Measurements from ENCODE around the gene KCNS1. TPM values are rescaled to one million over a fixed set of nuclear protein-coding genes. Genes with fewer than 3 reads are reported as not detected.

KCNS1 gene
- polyA plus RNA-seq, 2 of the 4 experiments (the other 2 are of a cell fraction) = not detected

DNA sequence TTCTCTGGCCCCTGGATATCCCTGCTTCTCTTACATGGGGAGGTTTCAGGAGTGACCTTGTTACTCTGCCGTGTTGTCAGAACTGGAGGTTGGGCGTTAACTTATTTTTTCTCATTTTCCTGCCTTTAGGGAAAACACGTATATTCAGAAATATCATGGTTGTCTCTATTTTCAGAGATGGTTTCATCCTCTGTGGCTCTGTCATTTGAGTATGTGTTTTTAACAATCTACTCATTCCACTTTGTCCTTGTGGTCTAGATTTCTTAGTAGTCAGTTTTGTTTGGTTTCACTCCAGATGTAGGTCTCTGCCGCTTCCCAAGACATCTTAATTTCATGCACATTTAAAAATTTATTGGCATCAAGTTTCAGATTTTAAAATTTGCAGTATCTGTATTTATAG, 45.9 kb downstream of the KCNS1 start (continued):
- TF ChIP-seq, protein P1, sequence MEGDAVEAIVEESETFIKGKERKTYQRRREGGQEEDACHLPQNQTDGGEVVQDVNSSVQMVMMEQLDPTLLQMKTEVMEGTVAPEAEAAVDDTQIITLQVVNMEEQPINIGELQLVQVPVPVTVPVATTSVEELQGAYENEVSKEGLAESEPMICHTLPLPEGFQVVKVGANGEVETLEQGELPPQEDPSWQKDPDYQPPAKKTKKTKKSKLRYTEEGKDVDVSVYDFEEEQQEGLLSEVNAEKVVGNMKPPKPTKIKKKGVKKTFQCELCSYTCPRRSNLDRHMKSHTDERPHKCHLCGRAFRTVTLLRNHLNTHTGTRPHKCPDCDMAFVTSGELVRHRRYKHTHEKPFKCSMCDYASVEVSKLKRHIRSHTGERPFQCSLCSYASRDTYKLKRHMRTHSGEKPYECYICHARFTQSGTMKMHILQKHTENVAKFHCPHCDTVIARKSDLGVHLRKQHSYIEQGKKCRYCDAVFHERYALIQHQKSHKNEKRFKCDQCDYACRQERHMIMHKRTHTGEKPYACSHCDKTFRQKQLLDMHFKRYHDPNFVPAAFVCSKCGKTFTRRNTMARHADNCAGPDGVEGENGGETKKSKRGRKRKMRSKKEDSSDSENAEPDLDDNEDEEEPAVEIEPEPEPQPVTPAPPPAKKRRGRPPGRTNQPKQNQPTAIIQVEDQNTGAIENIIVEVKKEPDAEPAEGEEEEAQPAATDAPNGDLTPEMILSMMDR (IDR thresholded peaks at IDR 0.05) = no peak

DNA sequence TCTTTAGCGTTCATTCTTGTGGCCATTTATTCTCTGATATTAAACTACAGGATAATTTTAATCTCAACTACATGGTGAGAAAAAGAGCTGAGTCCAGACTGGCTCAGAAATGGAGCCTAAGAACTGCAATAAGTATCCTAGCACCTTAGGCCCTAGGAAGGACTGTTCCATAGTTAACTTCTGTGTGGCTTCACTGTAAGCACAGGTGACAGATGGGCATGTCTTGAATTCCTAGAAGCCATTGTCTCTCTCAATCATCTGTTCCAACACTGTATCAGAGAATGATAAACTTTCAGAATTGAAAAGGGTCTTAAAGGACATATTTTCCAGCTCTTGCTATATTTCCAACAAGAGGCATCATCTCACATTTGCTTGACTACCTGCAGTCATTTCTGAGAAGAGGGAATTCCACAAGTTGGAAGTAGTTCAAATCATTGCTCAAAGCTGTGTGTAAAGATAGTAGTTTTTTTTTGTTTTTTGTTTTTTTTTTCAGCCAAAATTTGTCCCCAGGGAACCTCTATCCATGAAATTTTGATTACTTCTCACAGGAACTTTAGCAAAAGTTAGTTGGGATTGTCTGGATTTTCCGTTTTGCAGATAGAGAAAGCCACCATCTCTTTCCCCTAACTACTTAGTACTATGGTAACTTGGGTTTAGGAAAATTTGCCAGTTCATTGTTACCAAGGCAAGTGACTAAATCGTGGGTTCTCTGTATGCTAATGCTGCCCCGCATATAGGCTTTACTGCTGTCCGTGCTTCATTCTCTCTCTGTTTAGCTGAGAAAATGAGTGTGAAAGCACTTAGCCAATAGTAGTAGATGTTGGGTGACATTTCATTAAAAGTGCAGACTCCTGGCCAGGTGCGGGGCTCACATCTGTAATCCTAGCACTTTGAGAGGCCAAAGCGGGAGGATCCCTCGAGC, 47.2 kb downstream of the KCNS1 start:
- ATAC-seq (no peak), FAIRE-seq (no peak), DNase-seq (ENCODE audit: low read depth in 1 of 2, low spot score in 1 of 2) (no peak)
- no peak overlapping the region for H3K4me2 ChIP-seq
- ChIA-PET POLR2A (no interaction called here), CTCF (interaction anchor here (0.9 to 12.3 kb wide), 8 partner anchors 10 to 240 kb away, joined by 3 to 98 read pairs (median 6); no protein-coding TSS in a partner anchor)
- no peaks in the 10 kb centered on the region for H3K9me3 ChIP-seq
- H3K4me1 ChIP-seq = 0 out of 3 replicates have a peak, but pooled peaks cover 7% of the 10 kb centered on the region
- 93% methylated on average over 8 of the region's 8 CpGs for WGBS (ENCODE audit: missing lambda C conversion rate)
- no peak overlapping the region for H3K4me3 ChIP-seq
- no peak overlapping the region for H3K27ac ChIP-seq
- TF ChIP-seq ZNF302 (CRISPR knock-in tag; IDR thresholded peaks at IDR 0.05) = no peak
- no peak for TF ChIP-seq NPAS2 (CRISPR knock-in tag; IDR thresholded peaks at IDR 0.05; ENCODE audit: borderline replicate concordance)
- TF ChIP-seq, protein P2, sequence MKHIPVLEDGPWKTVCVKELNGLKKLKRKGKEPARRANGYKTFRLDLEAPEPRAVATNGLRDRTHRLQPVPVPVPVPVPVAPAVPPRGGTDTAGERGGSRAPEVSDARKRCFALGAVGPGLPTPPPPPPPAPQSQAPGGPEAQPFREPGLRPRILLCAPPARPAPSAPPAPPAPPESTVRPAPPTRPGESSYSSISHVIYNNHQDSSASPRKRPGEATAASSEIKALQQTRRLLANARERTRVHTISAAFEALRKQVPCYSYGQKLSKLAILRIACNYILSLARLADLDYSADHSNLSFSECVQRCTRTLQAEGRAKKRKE (CRISPR knock-in tag; IDR thresholded peaks at IDR 0.05; ENCODE audit: low read depth) = no peak
- no peak for TF ChIP-seq ZFP36 (IDR thresholded peaks at IDR 0.05; ENCODE audit: borderline replicate concordance, partially characterized antibody)

DNA sequence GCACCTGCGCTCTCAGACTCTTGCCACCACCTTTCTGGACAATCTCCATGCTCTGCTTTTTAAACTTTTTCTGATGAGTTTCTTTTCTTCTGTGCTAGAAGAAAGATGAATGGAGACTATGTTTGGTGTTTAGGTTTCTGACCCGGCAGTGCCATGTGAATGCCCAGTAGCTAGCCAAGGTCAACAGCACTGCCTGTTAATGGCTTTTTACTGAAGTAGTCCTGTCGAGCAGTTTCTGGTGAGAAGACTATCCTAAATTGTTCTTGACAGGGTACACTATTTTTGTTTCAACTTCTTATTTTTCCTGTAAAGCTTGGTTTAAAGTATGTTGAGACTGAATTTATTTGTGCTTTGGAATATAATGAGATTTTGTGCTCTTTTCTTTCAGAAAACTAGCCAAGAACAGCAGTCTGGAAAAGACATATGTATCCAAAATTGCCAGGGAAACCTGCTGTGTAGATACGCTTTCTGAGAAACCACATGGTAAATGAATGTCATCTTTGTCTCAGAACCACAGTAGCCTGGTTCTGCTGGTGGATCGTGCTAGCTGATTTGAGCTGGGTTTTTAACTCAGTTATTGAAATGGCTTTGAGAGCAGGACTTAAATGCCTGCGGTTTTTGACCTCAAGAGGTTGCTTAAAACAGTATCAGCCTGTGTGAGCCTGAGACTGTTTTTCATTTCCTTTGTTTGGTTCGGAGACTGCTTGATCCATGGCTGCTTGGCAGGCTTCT, 48.1 kb downstream of the KCNS1 start:
- H3K4me2 ChIP-seq = no peak overlapping the region
- H3K27ac ChIP-seq = no peak overlapping the region
- 89% methylated on average over 7 of the region's 7 CpGs for WGBS (ENCODE audit: missing lambda C conversion rate)
- ChIA-PET POLR2A (no interaction called here), CTCF (interaction anchor here (0.9 to 12.3 kb wide), 7 partner anchors 9 to 241 kb away, joined by 3 to 98 read pairs (median 6); no protein-coding TSS in a partner anchor)
- 0 out of 3 replicates have a peak, but pooled peaks cover 5% of the 10 kb centered on the region for H3K4me1 ChIP-seq
- no peak for TF ChIP-seq NFE2L2 (conservative IDR thresholded peaks at IDR 0.05; ENCODE audit: low read length)
- no peak for TF ChIP-seq ZC3H11A (IDR thresholded peaks at IDR 0.05)
- TF ChIP-seq BHLHE40 (IDR thresholded peaks at IDR 0.05; ENCODE audit: low read depth, low read length) = no peak
- no peak for TF ChIP-seq ZNF302 (CRISPR knock-in tag; IDR thresholded peaks at IDR 0.05)
- no peak for TF ChIP-seq PHF8 (IDR thresholded peaks at IDR 0.05; ENCODE audit: borderline replicate concordance, low read depth)
- no peak for TF ChIP-seq MAFK (IDR thresholded peaks at IDR 0.05; ENCODE audit: partially characterized antibody)
- TF ChIP-seq HEYL (CRISPR knock-in tag; IDR thresholded peaks at IDR 0.05) = no peak
- no peak for TF ChIP-seq RAD21 (conservative IDR thresholded peaks at IDR 0.05 in 1 of 2, IDR thresholded peaks at IDR 0.05 in 1 of 2)
- no peak for TF ChIP-seq EHMT2 (IDR thresholded peaks at IDR 0.05; ENCODE audit: low read depth)
- no peaks in the 10 kb centered on the region for H3K9me3 ChIP-seq
- no peak for FAIRE-seq
- ATAC-seq = no peak
- DNase-seq (ENCODE audit: low read depth in 1 of 2, low spot score in 1 of 2) = no peak
- no peak overlapping the region for H3K4me3 ChIP-seq

All from A549 (cell line).